ENCODE data around the gene XPR1. TPM values are rescaled to one million over a fixed set of nuclear protein-coding genes. Genes with fewer than 3 reads are reported as not detected.

The XPR1 gene
- total RNA-seq, 4 donors from 2014 or later: 7.8 to 119 (median 75.3) TPM

DNA sequence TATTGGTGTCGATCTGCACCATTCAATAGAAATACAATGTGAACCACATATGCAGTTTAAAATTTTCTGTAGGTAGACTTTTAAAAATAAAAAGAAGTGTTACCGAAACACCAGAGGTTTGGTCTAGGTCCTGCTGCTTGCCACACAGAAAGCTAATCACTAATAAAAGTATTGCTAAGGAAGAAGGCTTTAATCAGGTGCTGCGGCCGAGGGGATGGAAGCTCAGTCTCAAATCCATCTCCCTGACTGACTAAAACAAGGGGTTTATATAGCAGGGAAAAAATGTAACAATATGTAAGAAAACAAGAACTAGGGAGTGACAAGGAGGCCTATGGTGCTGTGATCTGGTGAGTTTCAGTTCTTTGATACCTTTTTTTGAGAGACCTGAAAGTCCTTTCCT is 99.3 kb downstream of the XPR1 start:
- intact Hi-C loops (cut with DNase I; ENCODE audit: low total_unique reads): no loop called here
- no peaks in the 10 kb centered on the region for H3K4me1 ChIP-seq

GRCh38 chr1:180732866-180733265 is 101.0 kb downstream of the XPR1 start:
- DNase-seq: no peak

More for the DNA sequence above, 99.3 kb downstream of the XPR1 start:
- TF ChIP-seq POLR2A (IDR thresholded peaks at IDR 0.05) (no peak), POLR2AphosphoS5 (IDR thresholded peaks at IDR 0.05) (no peak), EP300 (IDR thresholded peaks at IDR 0.05; ENCODE audit: low read depth) (no peak)
- TF ChIP-seq, protein P1, sequence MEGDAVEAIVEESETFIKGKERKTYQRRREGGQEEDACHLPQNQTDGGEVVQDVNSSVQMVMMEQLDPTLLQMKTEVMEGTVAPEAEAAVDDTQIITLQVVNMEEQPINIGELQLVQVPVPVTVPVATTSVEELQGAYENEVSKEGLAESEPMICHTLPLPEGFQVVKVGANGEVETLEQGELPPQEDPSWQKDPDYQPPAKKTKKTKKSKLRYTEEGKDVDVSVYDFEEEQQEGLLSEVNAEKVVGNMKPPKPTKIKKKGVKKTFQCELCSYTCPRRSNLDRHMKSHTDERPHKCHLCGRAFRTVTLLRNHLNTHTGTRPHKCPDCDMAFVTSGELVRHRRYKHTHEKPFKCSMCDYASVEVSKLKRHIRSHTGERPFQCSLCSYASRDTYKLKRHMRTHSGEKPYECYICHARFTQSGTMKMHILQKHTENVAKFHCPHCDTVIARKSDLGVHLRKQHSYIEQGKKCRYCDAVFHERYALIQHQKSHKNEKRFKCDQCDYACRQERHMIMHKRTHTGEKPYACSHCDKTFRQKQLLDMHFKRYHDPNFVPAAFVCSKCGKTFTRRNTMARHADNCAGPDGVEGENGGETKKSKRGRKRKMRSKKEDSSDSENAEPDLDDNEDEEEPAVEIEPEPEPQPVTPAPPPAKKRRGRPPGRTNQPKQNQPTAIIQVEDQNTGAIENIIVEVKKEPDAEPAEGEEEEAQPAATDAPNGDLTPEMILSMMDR (IDR thresholded peaks at IDR 0.05): no peak
- Histone ChIP-seq H3K9me3 (peaks cover 17 to 39% of the 10 kb centered on the region in 2 donors), H3K36me3 (peaks cover 0 to 3% (median 0%) of the 10 kb centered on the region in 4 donors), H3K4me3 (no peak overlapping the region), H3K27ac (no peak overlapping the region), H3K27me3 (no peaks in the 10 kb centered on the region)
- in situ Hi-C loops (cut with MboI; ENCODE audit: low pct_ligation_motif_present in 1 of 4, low pct_unique_long_range_greater_than_20kb in 1 of 4, low sequenced_read_pairs in 3 of 4): no loop called here
- no peak for DNase-seq
- 98 to 99% methylated on average over 2 to 4 of the region's 4 CpGs for WGBS, 2 donors (ENCODE audit: low coverage in 1 of 2)

GRCh38 chr1:180734366-180734765 is 102.5 kb downstream of the XPR1 start:
- intact Hi-C loops (cut with DNase I; ENCODE audit: low total_unique reads) (no loop called here), in situ Hi-C loops (cut with MboI; ENCODE audit: low pct_ligation_motif_present in 1 of 4, low pct_unique_long_range_greater_than_20kb in 1 of 4, low sequenced_read_pairs in 3 of 4) (no loop called here)
- Histone ChIP-seq H3K4me1 (no peaks in the 10 kb centered on the region), H3K36me3 (peaks cover 0 to 3% (median 0%) of the 10 kb centered on the region in 4 donors), H3K27me3 (no peaks in the 10 kb centered on the region), H3K4me3 (no peak overlapping the region), H3K27ac (no peak overlapping the region), H3K9me3 (peaks cover 17 to 38% of the 10 kb centered on the region in 2 donors)
- TF ChIP-seq POLR2AphosphoS5 (IDR thresholded peaks at IDR 0.05) (no peak), EP300 (IDR thresholded peaks at IDR 0.05; ENCODE audit: low read depth) (no peak), POLR2A (IDR thresholded peaks at IDR 0.05) (no peak)
- TF ChIP-seq, protein P1 (IDR thresholded peaks at IDR 0.05): no peak
- DNase-seq: no peak
- 93 to 100% methylated on average over 2 of the region's 2 CpGs for WGBS, 2 donors (ENCODE audit: low coverage in 1 of 2)

More at GRCh38 chr1:180732866-180733265, 101.0 kb downstream of the XPR1 start:
- Histone ChIP-seq H3K9me3 (peaks cover 17 to 39% of the 10 kb centered on the region in 2 donors), H3K36me3 (peaks cover 0 to 3% (median 0%) of the 10 kb centered on the region in 4 donors), H3K4me3 (no peak overlapping the region), H3K27ac (no peak overlapping the region), H3K4me1 (no peaks in the 10 kb centered on the region), H3K27me3 (no peaks in the 10 kb centered on the region)
- no peak for TF ChIP-seq POLR2A (IDR thresholded peaks at IDR 0.05)
- TF ChIP-seq, protein P1 (IDR thresholded peaks at IDR 0.05): no peak
- no peak for TF ChIP-seq EP300 (IDR thresholded peaks at IDR 0.05; ENCODE audit: low read depth)
- no peak for TF ChIP-seq POLR2AphosphoS5 (IDR thresholded peaks at IDR 0.05)
- intact Hi-C loops (cut with DNase I; ENCODE audit: low total_unique reads) (no loop called here), in situ Hi-C loops (cut with MboI; ENCODE audit: low pct_ligation_motif_present in 1 of 4, low pct_unique_long_range_greater_than_20kb in 1 of 4, low sequenced_read_pairs in 3 of 4) (no loop called here)
- WGBS, 2 donors (ENCODE audit: low coverage in 1 of 2): 98% methylated on average over 14 of the region's 14 CpGs; no CpG with 5 or more reads in 1 of the 2 donors

GRCh38 chr1:180742663-180743062 is 110.8 kb downstream of the XPR1 start:
- Histone ChIP-seq H3K27me3 (no peaks in the 10 kb centered on the region), H3K36me3 (peaks cover 0 to 20% (median 0%) of the 10 kb centered on the region in 4 donors), H3K4me1 (no peaks in the 10 kb centered on the region), H3K9me3 (peaks cover 6 to 19% of the 10 kb centered on the region in 2 donors), H3K27ac (no peak overlapping the region), H3K4me3 (no peak overlapping the region)
- intact Hi-C loops (cut with DNase I; ENCODE audit: low total_unique reads): no loop called here
- DNase-seq: no peak
- in situ Hi-C loops (cut with MboI; ENCODE audit: low pct_ligation_motif_present in 1 of 4, low pct_unique_long_range_greater_than_20kb in 1 of 4, low sequenced_read_pairs in 3 of 4): no loop called here
- TF ChIP-seq, protein P1 (IDR thresholded peaks at IDR 0.05): no peak
- TF ChIP-seq POLR2A (IDR thresholded peaks at IDR 0.05) (no peak), EP300 (IDR thresholded peaks at IDR 0.05; ENCODE audit: low read depth) (no peak), POLR2AphosphoS5 (IDR thresholded peaks at IDR 0.05) (no peak)

Data from transverse colon (tissue), 4 donors.